ENCODE measurements around the gene PARD3B.

The PARD3B gene

GRCh38 chr2:204900487-204900886, 355.2 kb downstream of the PARD3B start:
- no peak for DNase-seq

GRCh38 chr2:204900910-204901309, 355.6 kb downstream of the PARD3B start:
- no peak for DNase-seq

- no peak for DNase-seq
Observed at GRCh38 chr2:204901591-204901990, 356.3 kb downstream of the PARD3B start.

GRCh38 chr2:204909791-204910190, 364.5 kb downstream of the PARD3B start:
- peak; percentile 35 for DNase-seq

GRCh38 chr2:204913312-204913711, 368.0 kb downstream of the PARD3B start:
- DNase-seq, result no peak

GRCh38 chr2:204913854-204914464, 368.7 kb downstream of the PARD3B start:
- no peak for DNase-seq

GRCh38 chr2:204914708-204915107, 369.4 kb downstream of the PARD3B start:
- DNase-seq, result no peak

- DNase-seq, result no peak
Observed at GRCh38 chr2:204917089-204917701, 371.9 kb downstream of the PARD3B start.

- no peak for DNase-seq
Observed at GRCh38 chr2:204920776-204921175, 375.5 kb downstream of the PARD3B start.

GRCh38 chr2:204923957-204924356, 378.7 kb downstream of the PARD3B start:
- DNase-seq, result no peak

- DNase-seq, result peak; percentile 14
Observed at GRCh38 chr2:204931562-204931961, 386.3 kb downstream of the PARD3B start.

GRCh38 chr2:204933735-204934374, 388.6 kb downstream of the PARD3B start:
- DNase-seq, result no peak

GRCh38 chr2:204944927-204945326, 399.7 kb downstream of the PARD3B start:
- DNase-seq, result no peak

- no peak for DNase-seq
Observed at GRCh38 chr2:204945376-204945775, 400.1 kb downstream of the PARD3B start.

GRCh38 chr2:204946892-204947291, 401.6 kb downstream of the PARD3B start:
- DNase-seq, result no peak

- DNase-seq, result no peak
Observed at GRCh38 chr2:204947405-204947804, 402.1 kb downstream of the PARD3B start.

- no peak for DNase-seq
Observed at GRCh38 chr2:204948024-204948763, 402.9 kb downstream of the PARD3B start.

GRCh38 chr2:204948822-204949221, 403.5 kb downstream of the PARD3B start:
- DNase-seq, result no peak

- DNase-seq, result peak; percentile 44
Observed at GRCh38 chr2:204950695-204951346, 405.5 kb downstream of the PARD3B start.

GRCh38 chr2:204958371-204958770, 413.1 kb downstream of the PARD3B start:
- no peak for DNase-seq

- no peak for DNase-seq
Observed at GRCh38 chr2:204964414-204964813, 419.1 kb downstream of the PARD3B start.

GRCh38 chr2:204966245-204966644, 421.0 kb downstream of the PARD3B start:
- DNase-seq, result no peak
